HCT116 (cell line): ENCODE data around the gene PURA. TPM values are rescaled to one million over a fixed set of nuclear protein-coding genes. Genes with fewer than 3 reads are reported as not detected.

Experiments
- ATAC-seq: fragments of 200-7000 bp; cut with Tn5 transposase; 2 replicates; pipeline ENCODE4 v1.9.1; 2020; ENCODE audit warnings: mild to moderate bottlenecking, moderate library complexity
- BruUV-seq: library from RNA; stranded (reverse); fragments of 400-500 nt; replicated peaks from 2 replicates; lab custom pipeline; 2021; lab: Mats Ljungman, UMichigan
- CTCF ChIA-PET: fragments of 300-600 bp; sonication (Branson Sonifier 250); formaldehyde crosslinking; loops from one replicate; lab custom pipeline; 2021; ENCODE audit warnings: antibody characterized with exemption; lab: Charles Lee
- POLR2A ChIA-PET: fragments of 300-600, 350-600 bp; sonication (Branson Sonifier 250); formaldehyde crosslinking; loops from one replicate; lab custom pipeline; 2021; ENCODE audit warnings: antibody characterized with exemption; lab: Charles Lee
- RAD21 ChIA-PET, 2 experiments: fragments of 300-600 bp; sonication (Branson Sonifier 250); formaldehyde crosslinking; loops; one replicate each; lab custom pipeline; 2023; ENCODE audit warnings: low total read pairs in 2 of 2; ENCODE audit not compliant: uncharacterized antibody in 2 of 2, unreplicated experiment in 2 of 2, low non-redundant PET in 1 of 2; lab: Charles Lee
- DNase-seq: peaks from one replicate; pipeline ENCODE4 v3.0.0-alpha.2; 2010; ENCODE audit warnings: low read depth, low spot score
- H2AFZ ChIP-seq: fragments of 200-600 bp; shearing (Covaris generic), sonication (generic); 2 replicates; pipeline ENCODE4 v1.6.1; 2017; ENCODE audit warnings: low read depth, mixed run types, mixed read lengths, antibody characterized with exemption, low read length; ENCODE audit not compliant: poor library complexity, severe bottlenecking
- H3K27ac ChIP-seq: 2 replicates; pipeline ENCODE4 v1.5.1; 2012; ENCODE audit warnings: low read depth, low read length
- H3K27me3 ChIP-seq: fragments of 200-600 bp; sonication (generic); 2 replicates; pipeline ENCODE4 v1.6.1; 2016; ENCODE audit warnings: mixed run types, low read length, mixed read lengths; ENCODE audit not compliant: insufficient read depth
- H3K36me3 ChIP-seq, 2 experiments: fragments of 200-500 bp in 1 of 2; fragments of 200-600 bp in 1 of 2; sonication (Bioruptor generic) in 1 of 2; sonication (generic) in 1 of 2; 2 replicates each; pipeline versions ENCODE4 v1.5.1 to v1.6.1; 2014 to 2016; ENCODE audit warnings: low read length in 2 of 2, inconsistent platforms in 1 of 2, mixed read lengths in 1 of 2, mixed run types in 1 of 2; ENCODE audit not compliant: insufficient read depth in 2 of 2, control insufficient read depth in 1 of 2
- H3K4me1 ChIP-seq, 2 experiments: fragments of 200-600 bp in 1 of 2; sonication (generic) in 1 of 2; 2 replicates each; pipeline versions ENCODE4 v1.5.1 to v1.6.1; 2012 to 2017; ENCODE audit warnings: low read length in 2 of 2, inconsistent platforms in 1 of 2, mild to moderate bottlenecking in 1 of 2, mixed read lengths in 1 of 2, mixed run types in 1 of 2, moderate library complexity in 1 of 2; ENCODE audit not compliant: insufficient read depth in 2 of 2, control insufficient read depth in 1 of 2
- H3K4me2 ChIP-seq: fragments of 200-600 bp; sonication (generic); 2 replicates; pipeline ENCODE4 v1.6.1; 2017; ENCODE audit warnings: mixed run types, low read length, mixed read lengths
- H3K4me3 ChIP-seq, 2 experiments: fragments of 200-600 bp in 1 of 2; sonication (generic) in 1 of 2; replicated peaks in 1 of 2; 2 replicates each; pipeline ENCODE4 v1.5.1; 2011 to 2016; ENCODE audit warnings: low read length in 2 of 2, control low read depth in 1 of 2, low read depth in 1 of 2, mild to moderate bottlenecking in 1 of 2, mixed read lengths in 1 of 2, mixed run types in 1 of 2
- H3K79me2 ChIP-seq: fragments of 200-600 bp; sonication (generic); 2 replicates; pipeline ENCODE4 v1.6.1; 2017; ENCODE audit warnings: mild to moderate bottlenecking, mixed run types, low read length, moderate library complexity, mixed read lengths; ENCODE audit not compliant: insufficient read depth
- H3K9ac ChIP-seq: fragments of 200-600 bp; sonication (generic); 2 replicates; pipeline ENCODE4 v1.6.1; 2016; ENCODE audit warnings: low read length, mixed read lengths
- H3K9me2 ChIP-seq: fragments of 200-600 bp; sonication (generic), shearing (Covaris generic); 2 replicates; pipeline ENCODE4 v1.6.1; 2017; ENCODE audit warnings: mixed run types, mild to moderate bottlenecking, moderate library complexity; ENCODE audit not compliant: insufficient read depth
- H3K9me3 ChIP-seq, 2 experiments: fragments of 200-500 bp in 1 of 2; fragments of 200-600 bp in 1 of 2; sonication (Bioruptor generic) in 1 of 2; sonication (generic) in 1 of 2; 2 replicates each; pipeline ENCODE4 v1.6.1; 2014 to 2017; ENCODE audit warnings: low read length in 2 of 2, mixed read lengths in 2 of 2, inconsistent platforms in 1 of 2, low read depth in 1 of 2, mild to moderate bottlenecking in 1 of 2, mixed run types in 1 of 2, moderate library complexity in 1 of 2; ENCODE audit not compliant: control insufficient read depth in 1 of 2, insufficient read depth in 1 of 2
- H4K20me1 ChIP-seq: fragments of 200-600 bp; sonication (generic), shearing (Covaris generic); 2 replicates; pipeline ENCODE4 v1.6.1; 2017; ENCODE audit warnings: mixed run types, mild to moderate bottlenecking, moderate library complexity; ENCODE audit not compliant: insufficient read depth
- CBX3 ChIP-seq: IDR thresholded peaks from 2 replicates; pipeline ENCODE4 v1.6.1; 2012; ENCODE audit warnings: low read depth
- CEBPB ChIP-seq: IDR thresholded peaks from 2 replicates; pipeline ENCODE4 v1.6.1; 2012; ENCODE audit warnings: low read depth
- EGR1 ChIP-seq: IDR thresholded peaks from 2 replicates; pipeline ENCODE4 v1.6.1; 2012; ENCODE audit warnings: low read depth
- ELF1 ChIP-seq: IDR thresholded peaks from 2 replicates; pipeline ENCODE4 v1.6.1; 2012; ENCODE audit warnings: low read depth, borderline replicate concordance
- EZH2 ChIP-seq: fragments of 200-600 bp; sonication (generic); IDR thresholded peaks from 2 replicates; pipeline ENCODE4 v1.6.1; 2017; ENCODE audit warnings: antibody characterized with exemption, mixed run types
- FOSL1 ChIP-seq: IDR thresholded peaks from 2 replicates; pipeline ENCODE4 v1.6.1; 2012; ENCODE audit warnings: low read depth
- JUND ChIP-seq: IDR thresholded peaks from 2 replicates; pipeline ENCODE4 v1.6.1; 2012
- RAD21 ChIP-seq: IDR thresholded peaks from 2 replicates; pipeline ENCODE4 v1.6.1; 2012; ENCODE audit warnings: low read depth, mild to moderate bottlenecking
- SIN3A ChIP-seq: IDR thresholded peaks from 2 replicates; pipeline ENCODE4 v1.6.1; 2012; ENCODE audit warnings: low read depth
- SP1 ChIP-seq: IDR thresholded peaks from 2 replicates; pipeline ENCODE4 v1.6.1; 2012; ENCODE audit warnings: low read depth
- SRF ChIP-seq: IDR thresholded peaks from 2 replicates; pipeline ENCODE4 v1.6.1; 2012; ENCODE audit warnings: low read depth
- TCF7L2 ChIP-seq: IDR thresholded peaks from 2 replicates; pipeline ENCODE4 v1.7.0; 2011; ENCODE audit warnings: borderline replicate concordance, inconsistent platforms; ENCODE audit not compliant: insufficient read depth, insufficient read length; ENCODE audit errors: extremely low read depth
- ZBTB33 ChIP-seq: IDR thresholded peaks from 2 replicates; pipeline ENCODE4 v1.6.1; 2011; ENCODE audit warnings: mild to moderate bottlenecking, low read length, moderate library complexity; ENCODE audit not compliant: insufficient replicate concordance; ENCODE audit errors: extremely low read depth
- intact Hi-C: fragments of 100-400 bp; cut with micrococcal nuclease; formaldehyde crosslinking; loops from 2 replicates; pipeline ENCODE4 v1.10.0; 2022
- total RNA-seq: library from RNA; stranded (reverse); gene quantifications from one replicate; pipeline ENCODE4 v1.2.1, GENCODE V29; 2021; ENCODE audit not compliant: unreplicated experiment
- TF ChIP-seq, protein P1 (sequence below): IDR thresholded peaks from 2 replicates; pipeline ENCODE4 v1.6.1; 2012
- TF ChIP-seq, protein P2 (sequence below): IDR thresholded peaks from 2 replicates; pipeline ENCODE4 v1.6.1; 2012; ENCODE audit warnings: low read depth

The PURA gene
- total RNA-seq, 1 experiment from 2014 or later, result 15.2 TPM

GRCh38 chr5:140090251-140090650, 23.7 kb upstream of the PURA start:
- no peak overlapping the region for H3K4me2 ChIP-seq
- no peak for ATAC-seq
- H3K9me3 ChIP-seq, result peaks cover 0 to 13% of the 10 kb centered on the region in 2 experiments; a peak in 1 of 4 replicates
- no peak overlapping the region for H3K9ac ChIP-seq
- H4K20me1 ChIP-seq, result no peaks in the 10 kb centered on the region
- RAD21 ChIA-PET, result no interaction called here
- BruUV-seq, result no TSS peak
- no peaks in the 10 kb centered on the region for H3K4me1 ChIP-seq
- POLR2A ChIA-PET, result no interaction called here
- H3K4me3 ChIP-seq, result no peak overlapping the region
- no peak overlapping the region for H3K27ac ChIP-seq
- no peak for DNase-seq
- no peaks in the 10 kb centered on the region for H3K9me2 ChIP-seq
- no peak for TF ChIP-seq CEBPB
- no peak for TF ChIP-seq EGR1
- no peak overlapping the region for H2AFZ ChIP-seq
- H3K27me3 ChIP-seq, result no peaks in the 10 kb centered on the region
- CTCF ChIA-PET, result no interaction called here
- H3K79me2 ChIP-seq, result no peaks in the 10 kb centered on the region
- intact Hi-C loops, result loop anchor here (2.0 kb wide), 1 partner anchor 17 kb away; no protein-coding TSS in a partner anchor
- H3K36me3 ChIP-seq, result no peaks in the 10 kb centered on the region

DNA sequence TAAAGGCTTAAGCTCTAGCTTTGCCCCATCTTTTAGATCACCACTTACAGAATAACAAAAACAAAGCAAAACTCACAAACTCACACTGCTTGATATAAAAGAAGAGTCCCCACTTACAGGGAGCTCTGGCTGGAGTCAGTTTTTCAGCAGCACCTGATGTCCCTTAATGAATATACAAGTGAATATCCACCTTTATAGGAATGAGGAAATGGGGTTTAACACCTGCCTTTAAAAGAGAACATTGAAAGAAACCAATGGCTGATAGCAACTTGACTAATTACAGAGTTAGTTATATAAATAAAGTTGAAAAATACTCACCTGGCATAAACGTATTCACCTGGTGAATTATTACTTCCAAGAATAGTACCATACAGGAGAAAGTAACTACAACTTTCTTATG, 20.7 kb upstream of the PURA start:
- POLR2A ChIA-PET, result no interaction called here
- TF ChIP-seq EZH2 (no peak), TCF7L2 (no peak), EGR1 (no peak), SRF (no peak), ZBTB33 (no peak), SIN3A (no peak), FOSL1 (no peak), CBX3 (no peak), ELF1 (no peak), SP1 (no peak), JUND (no peak), RAD21 (no peak)
- TF ChIP-seq, protein P1, sequence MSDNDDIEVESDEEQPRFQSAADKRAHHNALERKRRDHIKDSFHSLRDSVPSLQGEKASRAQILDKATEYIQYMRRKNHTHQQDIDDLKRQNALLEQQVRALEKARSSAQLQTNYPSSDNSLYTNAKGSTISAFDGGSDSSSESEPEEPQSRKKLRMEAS, result no peak
- TF ChIP-seq, protein P2, sequence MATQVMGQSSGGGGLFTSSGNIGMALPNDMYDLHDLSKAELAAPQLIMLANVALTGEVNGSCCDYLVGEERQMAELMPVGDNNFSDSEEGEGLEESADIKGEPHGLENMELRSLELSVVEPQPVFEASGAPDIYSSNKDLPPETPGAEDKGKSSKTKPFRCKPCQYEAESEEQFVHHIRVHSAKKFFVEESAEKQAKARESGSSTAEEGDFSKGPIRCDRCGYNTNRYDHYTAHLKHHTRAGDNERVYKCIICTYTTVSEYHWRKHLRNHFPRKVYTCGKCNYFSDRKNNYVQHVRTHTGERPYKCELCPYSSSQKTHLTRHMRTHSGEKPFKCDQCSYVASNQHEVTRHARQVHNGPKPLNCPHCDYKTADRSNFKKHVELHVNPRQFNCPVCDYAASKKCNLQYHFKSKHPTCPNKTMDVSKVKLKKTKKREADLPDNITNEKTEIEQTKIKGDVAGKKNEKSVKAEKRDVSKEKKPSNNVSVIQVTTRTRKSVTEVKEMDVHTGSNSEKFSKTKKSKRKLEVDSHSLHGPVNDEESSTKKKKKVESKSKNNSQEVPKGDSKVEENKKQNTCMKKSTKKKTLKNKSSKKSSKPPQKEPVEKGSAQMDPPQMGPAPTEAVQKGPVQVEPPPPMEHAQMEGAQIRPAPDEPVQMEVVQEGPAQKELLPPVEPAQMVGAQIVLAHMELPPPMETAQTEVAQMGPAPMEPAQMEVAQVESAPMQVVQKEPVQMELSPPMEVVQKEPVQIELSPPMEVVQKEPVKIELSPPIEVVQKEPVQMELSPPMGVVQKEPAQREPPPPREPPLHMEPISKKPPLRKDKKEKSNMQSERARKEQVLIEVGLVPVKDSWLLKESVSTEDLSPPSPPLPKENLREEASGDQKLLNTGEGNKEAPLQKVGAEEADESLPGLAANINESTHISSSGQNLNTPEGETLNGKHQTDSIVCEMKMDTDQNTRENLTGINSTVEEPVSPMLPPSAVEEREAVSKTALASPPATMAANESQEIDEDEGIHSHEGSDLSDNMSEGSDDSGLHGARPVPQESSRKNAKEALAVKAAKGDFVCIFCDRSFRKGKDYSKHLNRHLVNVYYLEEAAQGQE, result no peak
- H3K79me2 ChIP-seq, result no peaks in the 10 kb centered on the region
- no peak overlapping the region for H3K4me2 ChIP-seq
- CTCF ChIA-PET, result no interaction called here
- H3K9me2 ChIP-seq, result no peaks in the 10 kb centered on the region
- no peak overlapping the region for H3K27ac ChIP-seq
- no peak overlapping the region for H3K4me3 ChIP-seq
- H3K4me1 ChIP-seq, result no peaks in the 10 kb centered on the region
- RAD21 ChIA-PET, result no interaction called here
- no peak overlapping the region for H2AFZ ChIP-seq
- H3K9me3 ChIP-seq, result peaks cover 0 to 13% of the 10 kb centered on the region in 2 experiments; a peak in 1 of 4 replicates
- no peak overlapping the region for H3K9ac ChIP-seq
- DNase-seq (no peak), ATAC-seq (no peak)
- no peaks in the 10 kb centered on the region for H3K27me3 ChIP-seq
- H3K36me3 ChIP-seq, result no peaks in the 10 kb centered on the region
- BruUV-seq, result no TSS peak
- intact Hi-C loops, result no loop called here
- no peaks in the 10 kb centered on the region for H4K20me1 ChIP-seq
